ENCODE data around the gene CAMK2G.

The CAMK2G gene

DNA sequence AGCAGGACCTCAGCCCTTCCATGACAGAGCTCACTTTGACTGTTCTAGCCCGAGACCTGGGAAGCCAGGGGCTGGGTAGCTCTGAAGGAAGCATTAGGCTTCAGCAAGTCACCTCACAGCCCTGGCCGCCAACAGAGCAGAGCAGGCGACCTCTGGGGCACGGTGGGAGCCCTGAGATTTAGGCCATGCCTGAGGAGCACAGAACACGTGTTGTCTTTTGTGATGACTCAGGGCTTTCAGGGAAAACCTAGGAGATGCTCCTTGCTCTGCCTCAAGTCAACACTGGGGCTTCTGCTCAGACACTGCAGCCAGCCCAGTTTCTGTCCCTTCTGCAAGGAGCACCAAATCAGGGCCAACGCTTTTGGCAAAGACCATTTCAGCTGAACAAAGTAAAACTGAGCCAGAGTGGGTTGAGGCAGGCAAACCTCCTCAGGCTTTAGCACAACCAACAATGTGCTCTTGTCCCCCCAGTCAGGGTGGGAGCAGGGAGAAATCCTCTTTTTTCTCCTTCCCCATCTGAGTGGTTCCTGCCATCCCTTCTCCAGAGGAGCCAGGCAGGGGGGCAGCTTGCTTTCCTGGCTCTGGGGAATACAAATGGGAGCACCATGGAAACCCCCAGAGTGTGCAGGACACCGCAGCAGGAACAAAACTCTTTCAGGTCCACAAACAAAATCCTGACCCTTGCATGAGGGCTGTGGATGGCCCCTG is 14.4 kb downstream of the CAMK2G start:
- no peak for DNase-seq

DNA sequence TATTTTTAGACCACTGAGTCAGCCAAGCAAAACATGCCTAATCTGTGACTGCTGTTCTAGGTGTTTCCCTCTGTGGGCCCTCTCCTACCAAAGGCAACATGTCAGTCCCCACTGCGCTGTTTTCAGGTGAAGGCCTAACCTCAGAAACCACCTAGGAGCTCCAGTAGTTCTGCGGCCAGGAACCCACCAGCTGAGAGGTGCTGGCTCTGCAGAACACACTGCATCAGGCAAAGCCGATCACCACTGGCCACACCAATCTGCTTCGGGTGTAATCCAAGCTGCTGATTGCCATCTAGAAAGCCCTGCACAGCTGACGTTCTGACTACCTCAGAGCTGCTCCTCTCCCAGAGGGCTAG is 14.9 kb downstream of the CAMK2G start:
- no peak for DNase-seq

DNA sequence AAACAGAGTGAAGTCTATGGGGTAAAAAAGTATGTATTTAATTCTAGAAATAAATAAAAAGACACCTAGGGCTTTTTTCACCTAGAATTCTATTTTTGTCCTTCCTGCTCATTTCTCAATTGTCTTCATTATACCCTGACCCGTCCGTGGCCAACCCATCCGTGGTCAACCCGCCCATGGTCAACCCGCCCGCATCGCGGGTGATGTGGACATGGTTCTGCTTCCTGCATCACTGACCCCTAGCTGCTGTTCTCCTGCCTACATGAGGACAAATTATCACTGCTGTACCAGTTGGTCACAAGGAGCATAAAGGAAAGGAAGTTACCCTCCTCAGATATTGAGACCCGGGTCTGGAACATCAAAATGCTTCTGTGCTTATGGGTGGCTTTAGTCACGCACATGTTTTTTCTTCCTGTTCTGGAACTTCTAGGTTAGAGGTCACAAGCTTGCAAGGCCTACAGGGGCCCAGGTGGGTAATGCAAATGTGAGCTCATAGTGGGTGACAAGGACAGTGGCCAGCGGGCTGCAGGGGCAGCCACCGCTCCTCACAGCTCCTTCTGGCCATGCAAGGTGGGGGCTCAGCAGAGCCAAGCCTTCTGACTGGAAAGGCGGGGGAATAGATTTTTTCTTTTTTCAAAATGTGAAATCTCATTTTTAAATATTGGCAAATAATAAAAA is 15.5 kb downstream of the CAMK2G start:
- no peak for DNase-seq

DNA sequence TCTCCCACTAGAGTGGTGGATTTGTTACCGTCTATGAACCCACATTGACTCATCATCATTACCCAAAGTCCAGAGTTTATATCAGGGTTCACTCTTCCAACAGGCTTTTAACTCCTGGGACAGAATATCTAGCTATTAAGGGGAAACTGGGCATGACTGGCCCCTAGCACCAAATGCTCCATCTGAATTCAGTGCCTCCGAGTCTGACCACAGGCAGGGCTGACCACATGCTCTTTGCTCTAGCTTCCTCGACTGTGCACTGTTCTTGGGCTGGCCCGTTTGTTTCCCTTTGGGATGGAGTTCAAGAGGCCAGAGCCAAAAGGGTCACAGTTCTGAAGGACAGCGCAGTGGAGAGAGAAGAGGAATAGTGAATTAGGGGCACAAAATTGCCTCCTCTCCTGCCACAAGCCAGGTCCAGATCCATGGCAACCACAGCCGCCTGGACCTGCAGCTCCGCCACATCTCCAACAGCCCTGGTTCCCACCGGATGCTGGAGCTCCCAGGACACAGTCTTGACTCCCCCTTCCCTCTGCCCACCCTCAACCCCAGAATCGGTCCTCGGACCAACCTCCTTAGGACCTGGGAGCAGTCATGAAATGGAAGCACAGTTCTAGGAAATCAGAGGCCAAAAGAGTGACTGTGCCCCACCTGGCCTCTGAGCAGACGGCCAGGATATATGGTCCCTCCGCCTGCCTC is 16.2 kb downstream of the CAMK2G start:
- no peak for DNase-seq

DNA sequence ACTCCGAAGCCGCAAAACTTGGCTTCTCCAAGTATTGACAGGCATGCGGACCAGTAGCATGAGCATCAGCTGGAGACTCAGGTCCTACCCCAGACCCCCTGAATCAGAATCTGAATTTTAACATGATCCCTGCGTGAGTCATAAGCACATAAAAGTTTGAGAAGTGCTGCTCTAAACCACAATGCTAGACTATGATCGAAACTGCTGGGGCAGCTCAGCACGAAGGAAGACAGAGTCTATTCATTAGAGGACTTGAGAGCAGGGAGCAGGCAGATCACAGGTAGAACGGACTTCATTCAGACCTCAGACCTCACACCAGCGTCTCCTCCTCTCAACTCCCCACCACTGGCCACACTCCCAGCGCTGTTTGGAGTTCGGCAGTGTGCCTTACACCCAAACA is 16.9 kb downstream of the CAMK2G start:
- no peak for DNase-seq

DNA sequence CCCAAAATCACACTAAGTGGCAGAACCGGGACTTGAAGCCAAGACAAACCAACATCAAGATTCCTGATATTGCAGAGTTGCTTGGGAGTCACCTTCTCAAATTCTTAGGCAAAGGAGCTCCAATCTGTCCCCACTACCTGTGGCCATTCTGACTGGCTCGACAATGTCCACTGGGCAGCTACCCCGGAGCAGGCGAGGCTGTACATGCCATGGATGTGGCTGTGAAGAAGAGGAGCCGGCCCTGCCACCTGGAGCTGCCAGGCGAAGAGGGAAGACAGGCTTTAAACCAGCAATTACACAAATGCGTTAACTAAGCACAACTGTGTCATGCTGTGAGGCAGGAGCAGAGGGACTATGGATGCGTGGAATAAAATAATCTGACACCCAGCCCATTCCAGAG is 18.1 kb downstream of the CAMK2G start:
- no peak for DNase-seq

DNA sequence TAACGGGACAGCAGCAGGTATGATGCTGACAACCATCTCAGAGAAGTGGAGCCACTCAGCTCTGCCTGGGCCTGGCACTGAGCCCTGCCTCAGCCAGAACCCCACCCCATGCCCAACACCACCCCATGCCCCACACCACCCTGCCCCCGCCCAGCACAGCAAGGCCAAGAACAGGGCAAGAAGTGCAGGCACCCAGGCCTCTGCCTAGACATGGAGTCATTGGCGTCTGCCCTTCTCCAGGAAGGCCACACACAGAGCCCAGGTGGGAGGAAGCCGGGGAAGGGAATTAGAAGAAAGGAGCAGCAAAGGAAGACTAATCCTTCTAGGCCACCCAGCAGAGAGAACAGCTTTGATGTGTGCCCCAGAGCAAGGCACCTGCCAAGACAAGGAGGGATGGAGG is 18.9 kb downstream of the CAMK2G start:
- no peak for DNase-seq

DNA sequence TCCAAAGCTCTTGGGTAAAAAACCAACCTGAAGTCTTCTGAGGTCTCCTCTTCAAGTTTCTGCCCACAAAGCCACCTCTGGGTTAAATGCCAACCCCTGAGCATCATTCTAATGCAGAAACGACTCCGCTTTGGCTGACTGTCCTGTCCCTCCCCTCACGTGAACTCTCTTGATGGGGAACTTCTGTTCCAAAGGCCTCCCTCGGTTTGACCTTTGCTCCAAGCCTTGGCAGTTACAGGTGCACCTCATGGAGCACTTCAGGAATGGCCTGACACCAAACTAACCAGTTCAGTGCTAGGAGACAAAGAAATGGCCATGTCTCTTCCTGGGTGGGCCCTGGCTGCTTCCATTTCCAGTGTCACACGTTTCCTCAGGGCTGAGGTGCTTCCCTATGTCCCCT is 20.0 kb downstream of the CAMK2G start:
- DNase-seq: no peak

DNA sequence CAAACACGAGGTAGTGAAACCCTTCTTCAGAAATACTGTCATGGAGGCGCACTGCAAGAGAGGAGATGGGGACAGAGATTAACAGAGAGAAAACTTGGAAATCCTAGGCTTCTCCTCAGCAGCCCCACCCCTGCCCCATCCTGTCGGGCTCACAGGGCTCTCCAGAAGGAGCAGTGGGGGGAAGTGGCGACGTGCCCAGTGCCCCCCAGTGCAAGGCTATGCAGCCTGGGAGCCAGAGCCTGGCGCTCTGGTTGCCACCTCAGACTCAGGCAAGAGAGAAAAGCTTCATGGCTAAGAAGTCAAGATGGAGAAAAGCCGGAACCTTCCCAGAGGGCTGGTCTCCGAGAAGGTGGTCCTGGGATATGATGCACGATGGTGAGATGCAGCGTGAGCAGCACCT is 21.2 kb downstream of the CAMK2G start:
- no peak for DNase-seq

DNA sequence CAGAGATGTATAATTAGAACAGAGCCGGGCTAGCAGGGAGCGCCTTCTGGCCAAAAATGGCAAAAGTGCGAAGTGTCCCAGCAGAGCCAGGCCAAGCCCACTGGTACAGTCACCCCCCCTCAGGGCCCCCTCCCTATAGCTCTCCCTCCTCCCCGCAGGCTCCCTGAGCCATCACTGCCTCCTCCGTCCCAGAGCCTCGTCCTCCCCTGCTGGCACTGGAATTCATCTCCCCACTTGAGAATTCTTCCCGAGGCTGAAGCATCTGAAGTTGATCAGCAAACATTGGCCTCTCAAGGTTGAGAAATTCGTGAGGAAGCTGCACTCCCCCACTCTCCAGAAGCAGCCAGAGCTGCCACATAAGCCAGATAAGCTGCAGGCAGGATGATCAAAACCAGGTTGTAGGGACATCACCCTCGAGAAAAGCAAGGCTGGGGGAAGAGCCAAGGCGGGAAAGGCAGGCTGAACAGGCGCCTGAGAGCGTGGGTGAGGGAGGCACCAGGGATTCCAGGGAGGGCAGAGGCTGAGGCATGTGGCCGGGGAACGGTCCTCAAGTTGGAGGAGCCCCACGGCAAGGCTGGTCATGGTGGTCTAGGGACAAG is 23.4 kb downstream of the CAMK2G start:
- no peak for DNase-seq

DNA sequence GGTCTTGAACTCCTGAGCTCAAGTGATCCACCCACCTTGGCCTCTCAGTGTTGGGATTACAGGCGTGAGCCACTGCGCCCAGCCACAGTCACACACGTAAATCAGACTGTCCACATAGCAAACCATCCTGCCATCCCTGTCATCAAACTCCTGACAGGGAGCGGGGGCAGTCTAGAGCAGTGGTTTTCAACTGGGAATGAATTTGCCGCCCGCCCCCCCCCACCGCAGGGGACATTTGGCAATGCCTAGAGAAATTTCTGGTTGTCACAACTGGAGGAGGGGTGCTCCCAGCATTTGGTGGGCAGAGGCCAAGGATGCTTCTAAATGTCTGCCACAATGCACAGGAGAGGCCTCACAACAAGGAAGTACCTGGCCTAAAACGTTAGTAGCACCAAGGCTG is 24.1 kb downstream of the CAMK2G start:
- no peak for DNase-seq

DNA sequence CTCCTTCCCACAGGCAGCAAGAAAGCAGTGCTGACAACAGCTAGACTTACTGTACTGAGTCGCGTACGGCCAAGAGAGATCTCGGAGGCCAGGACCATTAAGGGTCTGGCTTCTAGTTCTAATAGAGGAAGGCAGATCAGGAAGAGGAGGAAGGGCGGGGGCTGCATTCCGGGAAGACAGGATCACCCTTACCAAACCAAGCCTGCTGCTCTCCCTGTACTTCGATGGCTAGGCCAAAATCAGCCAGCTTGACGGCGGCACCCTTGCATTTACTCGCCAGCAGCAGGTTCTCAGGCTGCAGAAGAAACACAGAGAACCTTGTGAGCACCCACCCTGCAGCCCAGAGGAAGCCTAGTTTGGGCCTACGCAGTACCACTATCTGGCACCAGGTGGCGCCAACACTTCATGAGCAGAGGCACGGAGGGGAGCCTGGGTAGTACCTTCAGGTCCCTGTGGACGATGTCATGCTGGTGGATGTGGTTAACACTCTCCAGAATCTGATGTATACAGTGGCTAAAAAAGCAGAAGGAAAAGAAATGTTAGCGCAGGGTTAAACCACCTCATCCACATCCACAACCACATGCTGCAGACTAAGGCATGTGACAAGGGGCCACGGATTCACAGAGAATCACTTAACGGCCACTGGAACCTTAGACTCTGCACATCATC is 25.4 kb downstream of the CAMK2G start:
- DNase-seq: peak; percentile 59

DNA sequence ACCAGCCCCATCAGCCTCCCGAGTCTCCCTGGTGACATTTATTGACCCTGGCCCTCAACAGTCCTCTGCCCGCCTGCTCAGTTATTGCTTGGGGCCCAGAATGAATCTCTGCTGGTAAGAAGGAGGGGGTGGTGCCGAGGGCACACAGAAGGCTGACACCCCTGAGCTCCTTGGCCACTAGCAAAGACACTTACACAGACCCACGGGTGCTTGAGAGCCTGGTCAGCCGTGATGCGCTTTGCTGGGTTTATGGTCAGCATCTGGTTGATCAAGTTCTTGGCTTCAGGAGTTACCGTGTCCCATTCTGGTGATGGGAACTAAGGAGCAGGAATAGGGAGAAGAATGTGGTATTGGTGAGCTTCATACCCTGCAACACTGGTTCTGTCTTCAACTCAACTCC is 27.3 kb downstream of the CAMK2G start:
- no peak for DNase-seq

DNA sequence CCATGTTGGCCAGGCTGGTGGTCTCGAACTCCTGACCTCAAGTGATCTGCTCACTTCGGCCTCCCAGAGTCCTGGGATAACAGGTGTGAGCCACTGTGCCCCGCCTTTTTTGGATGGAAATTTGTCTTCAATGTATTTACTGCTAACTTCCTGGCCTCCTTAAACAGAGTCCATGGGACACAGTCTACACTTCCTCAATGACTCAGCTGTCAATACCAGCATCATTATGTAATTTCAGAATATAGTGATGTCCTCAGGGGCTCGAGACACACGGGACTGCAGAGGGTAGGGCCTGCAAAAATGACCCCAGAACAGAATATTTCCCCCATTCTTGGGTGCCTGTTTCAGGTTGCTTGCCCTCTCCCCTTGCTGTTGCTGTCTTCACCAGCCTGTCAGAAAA is 31.1 kb downstream of the CAMK2G start:
- no peak for DNase-seq

DNA sequence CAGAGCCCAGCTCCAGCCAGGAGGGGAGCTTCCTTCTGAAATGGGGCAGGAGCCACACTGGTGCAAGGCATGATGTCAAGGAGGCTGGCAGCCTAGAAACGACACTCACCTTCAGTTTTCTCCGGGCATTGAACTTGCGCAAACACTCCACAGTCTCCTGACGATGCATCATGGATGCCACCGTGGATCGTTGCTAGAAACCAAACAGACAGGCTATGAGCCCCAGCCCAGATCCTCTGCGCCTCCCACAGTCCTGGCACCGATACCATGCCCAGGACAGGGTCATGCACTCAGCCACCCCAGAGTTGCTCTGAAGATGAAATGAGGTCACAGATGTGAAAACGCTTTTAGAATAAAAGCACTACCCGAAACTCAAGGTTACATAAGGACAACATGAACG is 32.0 kb downstream of the CAMK2G start:
- no peak for DNase-seq

DNA sequence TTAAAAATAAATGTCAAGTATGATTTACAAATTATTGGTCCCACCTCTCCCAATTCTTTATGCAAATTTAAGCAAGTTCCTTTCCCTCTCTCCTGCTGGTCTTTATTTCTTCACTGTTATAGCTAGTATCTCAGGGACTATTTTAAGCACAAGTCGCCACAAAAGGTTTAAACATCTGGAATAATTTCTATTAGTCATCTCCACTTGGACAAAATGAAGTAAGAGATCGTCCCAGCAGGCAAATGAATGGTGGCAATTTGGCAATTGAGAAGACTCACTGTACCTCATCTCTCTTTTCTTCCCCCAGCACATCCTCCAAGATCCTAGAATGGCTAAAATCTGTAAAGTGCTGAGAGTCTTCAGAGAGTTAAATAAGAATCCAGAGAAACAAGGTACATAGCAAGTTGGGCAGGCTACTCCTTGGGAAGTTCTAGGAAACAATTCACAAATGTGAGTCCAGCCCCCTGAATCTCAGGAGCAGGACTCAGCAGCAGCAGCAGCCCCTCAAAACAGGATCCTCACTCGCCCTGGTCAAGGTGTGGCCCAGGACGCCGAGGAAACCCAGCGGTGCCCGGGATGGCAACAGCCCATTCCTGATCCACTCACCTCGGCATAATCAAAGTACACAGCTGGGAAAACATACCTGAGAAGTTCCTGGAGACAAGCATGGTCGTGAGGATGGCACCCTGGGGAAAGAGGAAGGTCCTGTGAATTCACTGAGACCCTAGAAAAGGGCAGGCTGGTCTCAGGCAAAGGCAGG is 32.6 kb downstream of the CAMK2G start:
- no peak for DNase-seq

DNA sequence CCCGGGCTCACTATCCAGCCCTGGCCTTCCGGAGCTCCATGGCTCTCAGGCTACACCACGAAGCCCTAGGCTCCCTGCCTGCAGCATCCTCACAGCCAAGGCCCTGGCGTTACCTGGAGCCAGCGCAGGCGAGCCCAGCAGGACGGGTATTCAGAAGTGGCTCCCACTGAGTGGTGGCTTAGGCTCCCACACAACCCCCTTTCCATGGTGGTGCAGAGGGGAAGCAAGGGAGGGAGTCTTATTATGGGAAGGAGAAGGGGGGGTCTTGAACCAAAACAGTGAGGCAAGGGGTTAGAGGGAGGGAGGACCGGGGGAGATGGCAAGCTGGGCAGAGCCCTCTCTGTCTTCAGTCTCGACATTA is 33.3 kb downstream of the CAMK2G start:
- DNase-seq: no peak

DNA sequence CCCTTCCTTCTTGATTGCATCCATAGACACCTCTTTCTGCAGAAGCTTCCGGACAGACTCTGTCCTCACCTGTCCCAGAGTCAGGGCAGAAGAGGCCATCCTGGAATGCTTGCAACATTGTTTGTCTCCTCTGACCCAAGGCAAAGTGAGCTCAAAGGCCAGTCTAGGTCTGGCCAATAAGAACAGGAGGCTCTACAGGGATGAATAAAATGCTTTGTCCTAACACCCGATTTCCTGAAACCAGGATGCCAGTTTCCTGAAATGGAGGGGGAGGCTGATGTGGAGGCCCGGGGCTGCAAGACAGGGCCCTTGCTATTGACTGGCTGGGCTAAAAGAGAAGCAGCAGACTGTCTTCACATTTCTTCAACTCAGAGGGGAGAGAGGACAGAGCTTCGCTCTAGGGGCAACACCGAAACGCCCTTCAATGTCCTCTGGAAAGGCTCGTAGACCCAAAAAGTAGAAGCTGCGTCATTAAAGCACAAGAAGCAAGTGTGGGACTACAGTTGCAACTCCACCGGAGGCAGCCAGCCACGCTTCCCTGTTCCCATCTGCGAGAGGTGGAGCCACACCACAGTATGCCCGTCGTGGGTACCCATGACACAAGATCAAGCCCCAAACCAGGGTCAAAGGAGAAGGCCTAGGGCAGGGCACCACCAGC is 33.8 kb downstream of the CAMK2G start:
- DNase-seq: no peak

DNA sequence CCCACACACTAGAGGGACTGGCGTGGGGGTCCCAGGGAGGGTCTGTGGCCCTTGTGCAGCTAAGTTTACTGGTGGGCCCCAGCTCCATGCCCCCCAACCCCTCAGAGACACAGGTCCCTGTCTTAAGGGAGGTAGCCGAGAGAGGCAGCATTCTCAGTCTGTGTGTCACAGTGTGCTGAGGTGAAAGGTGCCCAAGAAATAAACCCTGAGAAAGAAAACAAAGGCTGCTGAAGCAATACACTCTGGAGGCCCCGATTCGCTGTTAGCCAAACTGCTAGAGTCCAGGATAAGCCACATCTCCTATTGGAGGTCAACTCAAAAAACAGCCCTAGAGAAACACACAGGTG is 34.3 kb downstream of the CAMK2G start:
- no peak for DNase-seq

DNA sequence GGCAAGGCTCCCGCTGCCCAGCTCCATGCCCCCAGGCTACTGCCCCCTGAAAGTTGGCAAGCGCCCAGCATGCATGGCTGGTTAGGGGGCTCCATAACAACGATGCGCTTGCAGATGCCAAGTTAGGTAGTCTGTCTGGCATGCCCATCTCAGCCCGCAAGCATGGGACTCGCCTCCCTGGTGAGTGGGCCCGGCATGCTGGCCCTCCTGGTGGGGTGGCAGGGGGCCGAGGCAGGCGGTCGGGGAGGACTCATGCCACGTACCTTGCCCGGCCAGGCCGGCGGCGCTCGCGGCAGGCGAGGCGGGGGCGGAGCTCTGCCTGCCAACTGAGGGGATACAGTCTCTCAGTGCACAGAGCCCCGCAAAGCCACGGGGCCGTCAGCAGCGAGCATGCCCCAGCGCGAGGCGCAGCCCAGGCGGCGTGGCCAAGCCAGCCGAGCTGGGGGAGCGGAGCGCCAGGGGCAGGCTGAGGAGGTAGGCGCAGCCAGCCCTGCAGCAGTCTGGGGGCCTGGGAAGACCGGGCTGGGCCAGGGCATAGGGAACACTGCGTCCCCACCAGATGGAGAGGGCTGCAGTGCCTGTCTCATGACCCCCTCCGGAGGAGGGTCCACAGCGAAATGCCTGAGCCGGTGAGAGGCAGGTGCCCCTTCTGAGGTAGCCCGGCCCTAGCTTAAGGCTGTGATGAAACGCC is 34.9 kb downstream of the CAMK2G start:
- DNase-seq: no peak

DNA sequence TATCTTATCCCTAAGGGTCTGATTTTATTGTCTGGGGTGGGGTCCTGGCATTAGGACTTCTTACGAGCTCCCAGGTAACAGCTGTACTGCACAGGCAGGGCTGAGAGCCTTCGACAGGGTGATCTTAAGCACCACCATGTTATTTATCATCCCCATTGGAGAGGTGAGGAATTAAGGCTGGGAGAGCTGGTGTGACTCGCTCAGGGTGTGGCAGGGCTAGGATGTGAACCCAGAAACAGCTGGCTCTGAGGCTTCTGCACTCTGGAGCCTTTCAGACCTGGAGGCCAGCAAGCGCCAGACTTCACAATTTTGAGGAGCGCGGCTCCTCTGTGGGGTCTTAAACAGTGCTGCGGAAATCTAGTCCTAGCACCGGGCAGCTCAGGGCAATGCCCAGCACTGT is 35.5 kb downstream of the CAMK2G start:
- DNase-seq: no peak
